ENCODE results near the gene WDR38.

- TF ChIP-seq CTCF (conservative IDR thresholded peaks at IDR 0.05 in 1 of 2, IDR thresholded peaks at IDR 0.05 in 1 of 2; ENCODE audit: low read depth in 1 of 2, low read length in 2 of 2), result no peak
- no peak for TF ChIP-seq EZH2 (IDR thresholded peaks at IDR 0.05; ENCODE audit: low read length, missing control alignments)
These were observed 34.6 kb downstream of the WDR38 start for GRCh38 chr9:124887832-124888231.
